ENCODE data around the gene GTF3C4.
"Not testable (repeated sequence)": the region's sequence is repeated elsewhere in the genome, so short reads cannot be mapped to it uniquely, and the experiment has no call there.

GTF3C4 gene

DNA sequence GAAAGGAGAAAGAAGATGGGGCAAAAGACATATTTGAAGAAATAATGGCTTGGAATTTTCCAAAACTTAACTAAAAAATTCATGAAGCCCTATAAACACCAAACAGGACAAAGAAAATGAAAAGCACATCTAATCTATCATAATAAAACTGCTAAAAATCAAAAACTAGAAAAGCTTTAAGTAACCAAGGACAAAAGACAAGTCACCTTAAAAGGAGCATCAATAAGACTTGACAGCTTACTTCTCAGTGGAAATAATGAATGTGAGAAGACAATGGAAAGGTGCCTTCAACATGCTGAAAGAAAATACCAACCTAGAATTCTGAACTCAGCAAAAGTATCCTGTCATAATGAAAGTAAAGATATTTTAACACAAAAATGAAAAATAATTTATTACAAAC is 27.0 kb downstream of the GTF3C4 start:
- no peak for DNase-seq (ENCODE audit: low read depth in 4 of 4, low spot score in 1 of 4)

- no peak for DNase-seq (ENCODE audit: low read depth in 4 of 4, low spot score in 1 of 4)
These were observed 28.7 kb downstream of the GTF3C4 start for GRCh38 chr9:132698989-132699388.

DNA sequence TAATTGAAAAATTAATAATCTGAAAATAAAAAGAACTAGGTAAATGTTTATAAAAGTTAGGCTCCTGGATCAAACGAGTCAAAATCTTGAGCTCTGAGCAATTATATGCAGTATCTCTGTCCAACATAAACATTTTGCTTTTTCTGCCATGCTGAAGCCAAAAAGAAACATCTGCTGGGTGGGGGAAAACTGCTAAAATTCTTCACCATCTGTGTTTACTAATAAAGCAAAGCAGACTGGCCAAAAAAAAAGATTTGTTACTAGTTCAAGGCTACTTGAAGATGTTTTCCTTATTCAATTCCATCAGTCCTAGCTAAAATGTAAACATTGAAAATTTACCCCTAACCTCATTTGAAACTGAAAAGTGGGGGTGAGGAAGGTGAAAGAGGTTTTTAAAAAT is 29.7 kb downstream of the GTF3C4 start:
- no peak for DNase-seq (ENCODE audit: low read depth in 4 of 4, low spot score in 1 of 4)

GRCh38 chr9:132702254-132702653 is 32.0 kb downstream of the GTF3C4 start:
- no peak for DNase-seq (ENCODE audit: low read depth in 4 of 4, low spot score in 1 of 4)

DNA sequence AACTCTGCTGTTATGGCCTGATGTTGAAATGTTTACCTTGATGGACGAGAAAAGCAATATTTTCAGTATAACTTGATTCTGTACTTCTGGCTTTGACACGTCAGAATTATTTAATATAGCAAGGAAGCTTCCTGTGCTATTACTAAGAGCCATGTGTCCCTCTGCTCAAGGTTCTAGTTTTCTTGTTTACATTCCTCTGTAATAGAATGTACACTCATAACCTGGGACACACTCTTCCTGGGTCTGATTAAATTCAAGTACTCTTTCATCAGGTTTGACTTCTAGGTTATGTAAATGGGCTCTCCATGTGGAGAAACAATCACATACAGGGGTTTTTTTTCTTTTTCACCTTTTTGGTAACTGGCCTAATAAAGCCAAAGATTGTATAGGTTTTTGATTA is 33.1 kb downstream of the GTF3C4 start:
- DNase-seq (ENCODE audit: low read depth in 4 of 4, low spot score in 1 of 4): no peak

DNA sequence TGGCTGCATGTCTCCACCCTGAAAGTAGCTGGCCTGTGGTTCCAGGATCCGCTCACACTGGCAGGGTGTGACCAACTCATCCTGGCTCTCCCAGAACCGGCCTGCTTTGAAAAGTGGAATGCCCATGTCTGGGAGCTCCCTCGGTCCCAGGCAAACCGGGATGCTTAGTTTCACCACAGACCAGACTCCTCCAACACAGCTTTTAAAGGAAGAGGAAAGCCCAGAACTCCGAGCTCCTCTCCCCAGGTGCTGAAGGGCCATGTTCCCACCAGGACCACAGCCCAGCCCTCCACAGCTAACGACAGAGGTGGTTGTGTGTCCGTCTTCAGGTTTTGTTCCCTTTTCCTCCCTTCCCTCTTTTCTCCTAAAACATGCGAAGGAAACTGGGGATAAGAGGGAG is 38.0 kb downstream of the GTF3C4 start:
- DNase-seq (ENCODE audit: low read depth in 4 of 4, low spot score in 1 of 4): no peak

DNA sequence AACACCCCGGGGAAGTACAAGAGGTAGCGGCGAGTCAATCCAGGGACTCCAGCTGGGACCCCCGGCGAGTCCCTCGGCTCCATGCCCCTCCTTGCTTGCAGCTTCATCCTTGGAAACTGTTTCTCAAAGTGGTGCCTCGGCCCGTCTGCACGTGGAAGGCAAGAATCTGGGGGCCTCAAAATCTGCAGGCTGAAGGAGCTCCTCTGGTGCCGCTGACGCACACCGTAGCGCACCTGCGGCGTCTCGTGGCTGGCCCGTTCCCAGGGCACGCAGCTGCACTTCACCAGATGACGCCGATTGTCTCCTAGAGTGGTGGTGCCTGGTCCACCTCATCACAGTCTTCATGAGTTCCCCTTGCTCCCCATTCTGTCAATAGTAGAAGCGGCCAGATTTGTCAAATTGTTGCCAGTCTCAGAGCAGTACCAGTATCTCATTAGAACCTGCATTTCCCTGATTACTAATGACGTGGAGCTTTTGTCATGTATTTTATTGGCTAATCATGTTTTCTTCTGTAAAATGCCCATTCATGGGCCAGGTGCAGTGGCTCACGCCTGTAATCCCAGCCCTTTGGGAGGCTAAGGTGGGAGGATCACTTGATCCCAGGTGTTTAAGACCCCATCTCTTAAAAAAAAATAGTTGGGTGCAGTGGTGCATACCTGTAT is 38.6 kb downstream of the GTF3C4 start:
- no peak for DNase-seq (ENCODE audit: low read depth in 4 of 4, low spot score in 1 of 4)

GRCh38 chr9:132710333-132710732 is 40.1 kb downstream of the GTF3C4 start:
- DNase-seq (ENCODE audit: low read depth in 4 of 4, low spot score in 1 of 4): no peak

- not testable (repeated sequence) for DNase-seq (ENCODE audit: low read depth in 4 of 4, low spot score in 1 of 4)
These were observed 40.9 kb downstream of the GTF3C4 start for GRCh38 chr9:132711152-132711551.

DNA sequence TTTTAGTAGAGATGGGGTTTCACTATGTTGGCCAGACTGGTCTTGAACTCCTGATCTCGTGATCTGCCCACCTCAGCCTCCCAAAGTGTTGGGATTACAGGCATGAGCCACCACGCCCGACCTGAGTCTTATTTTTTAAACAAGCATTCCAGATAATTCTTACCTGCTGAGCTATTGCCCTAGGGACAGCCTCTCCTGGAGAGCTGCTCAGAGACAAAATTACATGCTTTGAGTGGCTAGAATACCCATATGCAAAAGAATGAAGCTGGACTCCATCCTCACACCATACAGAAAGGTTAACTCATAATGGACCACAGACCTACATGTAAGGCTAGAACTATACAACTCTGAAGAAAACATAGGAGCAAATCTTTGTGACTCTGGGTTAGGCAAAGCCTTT is 41.6 kb downstream of the GTF3C4 start:
- no peak for DNase-seq (ENCODE audit: low read depth in 4 of 4, low spot score in 1 of 4)

- no peak for DNase-seq (ENCODE audit: low read depth in 4 of 4, low spot score in 1 of 4)
These were observed 42.5 kb downstream of the GTF3C4 start for GRCh38 chr9:132712753-132713152.

GRCh38 chr9:132716007-132716406 is 45.7 kb downstream of the GTF3C4 start:
- no peak for DNase-seq (ENCODE audit: low read depth in 4 of 4, low spot score in 1 of 4)

DNA sequence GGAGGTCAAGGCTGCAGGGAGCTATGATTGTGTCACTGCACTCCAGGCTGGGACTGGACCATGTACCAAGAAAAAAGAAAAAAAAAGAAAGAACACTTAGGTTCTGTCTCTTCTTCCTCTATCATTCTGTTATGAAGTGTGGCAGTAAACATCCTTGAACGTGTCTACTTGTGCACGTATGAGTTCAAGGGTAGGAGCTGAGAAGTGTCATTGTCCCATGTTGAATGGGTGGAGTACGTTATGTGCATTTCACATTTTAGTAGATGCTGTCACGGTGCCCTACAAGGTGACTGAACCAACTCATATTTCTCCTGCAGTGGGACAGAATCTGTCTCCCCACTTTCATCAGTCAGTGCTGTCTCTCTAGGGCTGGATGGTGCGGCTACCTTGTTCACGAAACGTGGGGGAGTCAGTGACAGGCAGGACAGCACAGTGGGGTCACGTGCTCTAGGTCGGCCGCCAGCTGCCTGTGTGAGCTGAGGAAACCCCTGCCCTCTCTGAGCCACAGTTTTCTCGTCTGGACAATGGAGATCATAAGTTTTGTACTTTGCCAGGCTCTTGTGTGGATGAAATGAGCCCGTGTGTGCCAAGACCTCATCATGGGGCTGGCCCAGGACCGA is 47.2 kb downstream of the GTF3C4 start:
- DNase-seq (ENCODE audit: low read depth in 4 of 4, low spot score in 1 of 4): no peak

- not testable (repeated sequence) for DNase-seq (ENCODE audit: low read depth in 4 of 4, low spot score in 1 of 4)
These were observed 48.2 kb downstream of the GTF3C4 start for GRCh38 chr9:132718381-132718928.

- no peak for DNase-seq (ENCODE audit: low read depth in 4 of 4, low spot score in 1 of 4)
These were observed 51.4 kb downstream of the GTF3C4 start for GRCh38 chr9:132721661-132722060.

GRCh38 chr9:132722564-132723065 is 52.4 kb downstream of the GTF3C4 start:
- DNase-seq (ENCODE audit: low read depth in 4 of 4, low spot score in 1 of 4): no peak

- DNase-seq (ENCODE audit: low read depth in 4 of 4, low spot score in 1 of 4): no peak
These were observed 53.5 kb downstream of the GTF3C4 start for GRCh38 chr9:132723809-132724208.

DNA sequence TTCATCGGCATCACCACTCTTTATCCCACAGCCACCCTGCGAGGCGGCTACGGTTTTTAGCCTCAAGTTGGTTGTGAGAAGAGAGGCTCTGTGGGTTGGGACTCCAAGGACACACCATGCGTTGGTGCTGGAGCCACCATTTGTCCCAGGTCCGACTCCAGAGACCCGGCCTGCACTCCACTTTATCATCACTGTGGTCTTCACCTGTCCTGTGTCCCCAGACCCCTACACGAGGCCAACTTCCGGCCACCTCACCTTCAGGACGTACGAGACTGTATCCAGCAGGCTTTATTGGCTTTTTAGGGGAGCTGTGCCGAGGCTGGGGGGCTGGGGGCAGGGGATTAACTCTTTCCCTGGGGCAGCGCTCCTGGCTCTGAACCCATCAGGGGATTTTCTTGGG is 55.0 kb downstream of the GTF3C4 start:
- no peak for DNase-seq (ENCODE audit: low read depth in 4 of 4, low spot score in 1 of 4)

DNA sequence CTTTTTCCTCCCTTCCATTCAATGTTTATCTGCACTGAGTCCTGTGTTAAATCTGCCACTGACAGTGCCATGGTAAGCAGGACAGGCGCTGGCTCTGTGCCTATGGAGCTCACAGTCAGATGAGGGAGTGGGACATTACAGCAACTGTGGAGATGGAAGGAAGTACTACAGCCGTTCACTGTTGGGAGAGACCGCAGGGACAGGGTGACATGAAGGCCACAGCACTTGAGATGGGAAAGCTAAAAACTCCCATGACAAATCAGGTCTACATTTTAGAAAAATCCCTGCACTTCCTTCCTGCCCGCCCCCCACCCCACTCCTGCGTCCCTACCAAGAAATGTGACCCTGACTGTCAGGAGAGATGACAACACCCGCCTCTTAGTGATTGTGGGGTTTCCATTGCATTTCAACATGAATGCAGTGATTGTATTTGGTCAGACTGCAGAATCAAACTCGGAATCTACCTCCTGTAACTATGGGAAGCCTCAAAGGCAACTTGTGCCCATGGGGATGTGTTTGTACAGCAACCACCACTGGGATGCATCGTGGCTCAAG is 56.4 kb downstream of the GTF3C4 start:
- DNase-seq (ENCODE audit: low read depth in 4 of 4, low spot score in 1 of 4): no peak

- no peak for DNase-seq (ENCODE audit: low read depth in 4 of 4, low spot score in 1 of 4)
These were observed 57.8 kb downstream of the GTF3C4 start for GRCh38 chr9:132728071-132728470.

GRCh38 chr9:132728497-132728896 is 58.2 kb downstream of the GTF3C4 start:
- no peak for DNase-seq (ENCODE audit: low read depth in 4 of 4, low spot score in 1 of 4)

- no peak for DNase-seq (ENCODE audit: low read depth in 4 of 4, low spot score in 1 of 4)
These were observed 59.1 kb downstream of the GTF3C4 start for GRCh38 chr9:132729235-132729890.

All from stimulated activated CD4-positive, alpha-beta T cell treated with anti-CD3 and anti-CD28 coated beads, Interleukin-1b, Interleukin-23, amount 100 ng/mL, for 24 hours (primary cell).